GM19351 (cell line): ENCODE results near the gene IL7R.
"Not testable (repeated sequence)": the region's sequence is repeated elsewhere in the genome, so short reads cannot be mapped to it uniquely, and the experiment has no call there.

Source experiments
- ATAC-seq: cut with Tn5 transposase; IDR thresholded peaks from one replicate; pipeline ENCODE4 v1.9.1; 2021; ENCODE audit warnings: mild to moderate bottlenecking, moderate library complexity; ENCODE audit not compliant: unreplicated experiment

Gene IL7R

GRCh38 chr5:35838370-35839042, 18.2 kb upstream of the IL7R start:
- ATAC-seq = no peak

GRCh38 chr5:35842856-35843255, 13.8 kb upstream of the IL7R start:
- no peak for ATAC-seq

- not testable (repeated sequence) for ATAC-seq
These were observed 11.2 kb upstream of the IL7R start for GRCh38 chr5:35845508-35845907.

GRCh38 chr5:35847491-35847890, 9.2 kb upstream of the IL7R start:
- ATAC-seq = no peak

- ATAC-seq = no peak
These were observed 8.7 kb upstream of the IL7R start for GRCh38 chr5:35847961-35848360.

GRCh38 chr5:35849860-35850259, 6.8 kb upstream of the IL7R start:
- ATAC-seq = no peak

GRCh38 chr5:35850967-35851680, 5.6 kb upstream of the IL7R start:
- no peak for ATAC-seq

- peak; percentile 51 for ATAC-seq
These were observed 4.5 kb upstream of the IL7R start for GRCh38 chr5:35852084-35852734.

- ATAC-seq = no peak
These were observed 3.9 kb upstream of the IL7R start for GRCh38 chr5:35852773-35853172.

- no peak for ATAC-seq
These were observed 3.1 kb upstream of the IL7R start for GRCh38 chr5:35853631-35854030.

- no peak for ATAC-seq
These were observed 2.4 kb upstream of the IL7R start for GRCh38 chr5:35854248-35854647.

- ATAC-seq = no peak
These were observed 1.5 kb upstream of the IL7R start for GRCh38 chr5:35855187-35855586.

GRCh38 chr5:35856186-35856764, 416 bp upstream of the IL7R start:
- not testable (repeated sequence) for ATAC-seq

- no peak for ATAC-seq
These were observed 1.0 kb downstream of the IL7R start for GRCh38 chr5:35857606-35858205.

GRCh38 chr5:35859101-35859661, 2.5 kb downstream of the IL7R start:
- no peak for ATAC-seq

- no peak for ATAC-seq
These were observed 4.0 kb downstream of the IL7R start for GRCh38 chr5:35860686-35861085.

- ATAC-seq = no peak
These were observed 5.0 kb downstream of the IL7R start for GRCh38 chr5:35861718-35862117.

GRCh38 chr5:35862126-35862525, 5.4 kb downstream of the IL7R start:
- ATAC-seq = no peak

- peak; percentile 77 for ATAC-seq
These were observed 6.5 kb downstream of the IL7R start for GRCh38 chr5:35863159-35863558.

- ATAC-seq = no peak
These were observed 11.3 kb downstream of the IL7R start for GRCh38 chr5:35867998-35868397.

GRCh38 chr5:35869685-35870277, 13.1 kb downstream of the IL7R start:
- peak; percentile 39 for ATAC-seq
